ENCODE measurements around the gene REL.
"Not testable (repeated sequence)": the region's sequence is repeated elsewhere in the genome, so short reads cannot be mapped to it uniquely, and the experiment has no call there.

Gene REL

DNA sequence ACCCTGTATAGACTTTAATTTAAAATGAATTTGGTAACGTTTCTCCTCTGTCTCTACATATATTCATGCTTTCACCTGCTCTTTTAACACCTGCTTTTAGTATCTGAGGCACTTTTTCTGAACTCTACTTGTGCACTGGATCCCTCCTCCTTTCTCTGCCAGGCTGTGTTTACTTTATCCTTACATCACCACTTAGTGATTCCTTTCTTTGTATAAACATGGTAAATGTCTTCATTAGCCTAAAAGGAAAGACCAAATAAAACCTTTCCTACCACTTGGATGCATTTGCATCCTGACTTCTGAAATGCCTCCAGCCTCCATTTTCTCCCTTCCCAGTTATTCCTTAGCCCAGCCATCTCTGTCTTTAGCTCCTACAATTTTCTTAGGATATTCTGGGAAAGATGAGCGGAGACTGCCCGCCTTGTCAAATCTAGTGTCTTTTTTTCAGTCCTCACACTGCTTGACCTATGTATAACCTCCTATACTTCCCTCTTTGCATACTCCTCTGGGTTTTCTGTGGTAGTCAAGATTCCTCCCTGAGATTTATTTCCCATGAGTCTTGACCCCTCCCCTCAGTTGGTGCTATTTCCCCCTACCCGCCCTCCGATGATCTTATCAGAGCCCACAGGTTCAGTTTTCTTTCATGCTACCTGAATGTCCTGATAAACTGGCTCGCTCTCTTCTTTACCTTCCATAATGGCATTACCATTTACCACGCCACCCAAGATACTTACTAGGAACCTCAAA lies 44.8 kb downstream of the REL start:
- no CpG with 5 or more reads among the region's 7 CpGs for WGBS (ENCODE audit: extremely low coverage, insufficient coverage, insufficient read length)
- no peaks in the 10 kb centered on the region for H3K79me1 ChIP-seq (ENCODE audit: low read length)
- DNase-seq = peak; percentile 46 to 66
- no peak overlapping the region for H2AK5ac ChIP-seq (ENCODE audit: low read length)
- no peak overlapping the region for H3K23ac ChIP-seq (ENCODE audit: low read length)
- no peaks in the 10 kb centered on the region for H3K4me1 ChIP-seq (ENCODE audit: control insufficient read depth in 1 of 2, insufficient read depth in 2 of 2, low read length in 2 of 2)
- H2BK5ac ChIP-seq (ENCODE audit: low read depth, low read length, poor library complexity) = no peak overlapping the region
- H3K4ac ChIP-seq (ENCODE audit: low read depth, low read length) = no peak overlapping the region
- no peaks in the 10 kb centered on the region for H3K79me2 ChIP-seq (ENCODE audit: control insufficient read depth, insufficient read depth, low read length, poor library complexity)
- no peak overlapping the region for H3K18ac ChIP-seq (ENCODE audit: low read length)
- H3K9me3 ChIP-seq (ENCODE audit: insufficient read depth, low read depth, low read length) = no peaks in the 10 kb centered on the region
- no peak overlapping the region for H4K12ac ChIP-seq (ENCODE audit: low read depth, low read length)
- H2BK120ac ChIP-seq (ENCODE audit: insufficient read depth, low read length, poor library complexity) = no peak overlapping the region
- no peak overlapping the region for H4K91ac ChIP-seq (ENCODE audit: low read depth, low read length)
- H2BK12ac ChIP-seq (ENCODE audit: low read length) = no peak overlapping the region
- no peak overlapping the region for H2AFZ ChIP-seq (ENCODE audit: insufficient read depth, low read length, poor library complexity)
- no peak overlapping the region for H3K14ac ChIP-seq (ENCODE audit: low read length)
- H3K36me3 ChIP-seq (ENCODE audit: control insufficient read depth in 1 of 2, insufficient read depth in 2 of 2, low read length in 2 of 2) = peaks cover 5 to 7% of the 10 kb centered on the region in 2 experiments
- no peaks in the 10 kb centered on the region for H3K27me3 ChIP-seq (ENCODE audit: insufficient read depth, low read length)
- H3K27ac ChIP-seq (ENCODE audit: low read depth, low read length) = no peak overlapping the region
- no peak overlapping the region for H3K4me2 ChIP-seq (ENCODE audit: low read length)
- H4K8ac ChIP-seq (ENCODE audit: low read depth, low read length) = no peak overlapping the region
- no peak overlapping the region for H3K9ac ChIP-seq (ENCODE audit: low read length)
- H3K4me3 ChIP-seq (ENCODE audit: low read depth, low read length) = no peak overlapping the region

DNA sequence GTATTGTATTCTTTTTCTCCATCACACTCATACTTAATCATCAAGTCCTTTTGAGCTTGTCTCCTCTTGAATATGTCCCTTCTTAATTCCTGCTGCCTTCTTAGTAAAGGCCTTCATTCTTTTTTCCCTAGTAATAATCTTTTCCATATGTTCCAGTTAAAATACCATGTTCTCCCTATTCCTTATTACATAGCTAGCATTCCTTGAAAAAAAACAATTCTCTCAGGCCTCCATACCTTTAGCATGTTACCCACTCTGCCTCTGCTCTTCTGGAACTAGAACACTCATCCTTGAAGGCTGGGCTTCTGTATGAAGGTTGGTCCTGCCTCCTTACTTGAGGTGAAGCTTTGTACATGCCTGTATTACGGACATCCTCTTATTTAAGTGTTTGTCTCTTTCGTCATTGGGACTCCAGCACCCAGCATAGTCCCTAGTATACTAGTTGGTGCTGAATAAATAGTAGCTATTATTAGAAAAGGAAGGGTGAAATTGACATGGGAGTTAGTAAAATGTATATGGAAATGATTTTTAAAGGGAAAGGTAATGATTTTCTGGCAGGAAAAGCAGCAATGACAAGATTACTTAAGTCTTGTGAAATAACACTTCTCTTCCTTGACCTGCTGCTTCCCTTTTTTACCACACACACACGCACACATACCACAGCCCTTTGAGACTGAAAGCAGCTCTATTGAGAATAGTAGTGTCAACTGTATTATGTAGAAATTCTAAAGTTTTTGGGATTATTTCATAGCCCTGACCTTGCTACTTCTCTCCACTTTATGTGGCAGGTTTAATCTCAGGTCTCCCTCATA lies 45.6 kb downstream of the REL start:
- H3K79me2 ChIP-seq (ENCODE audit: control insufficient read depth, insufficient read depth, low read length, poor library complexity) = no peaks in the 10 kb centered on the region
- no peak overlapping the region for H2AFZ ChIP-seq (ENCODE audit: insufficient read depth, low read length, poor library complexity)
- no peak overlapping the region for H3K4me3 ChIP-seq (ENCODE audit: low read depth, low read length)
- H2BK120ac ChIP-seq (ENCODE audit: insufficient read depth, low read length, poor library complexity) = no peak overlapping the region
- H4K12ac ChIP-seq (ENCODE audit: low read depth, low read length) = no peak overlapping the region
- H3K4me1 ChIP-seq (ENCODE audit: control insufficient read depth in 1 of 2, insufficient read depth in 2 of 2, low read length in 2 of 2) = no peaks in the 10 kb centered on the region
- H3K4ac ChIP-seq (ENCODE audit: low read depth, low read length) = no peak overlapping the region
- peak in 1 of 2 donors; percentile 32 for DNase-seq
- no peaks in the 10 kb centered on the region for H3K27me3 ChIP-seq (ENCODE audit: insufficient read depth, low read length)
- H3K9me3 ChIP-seq (ENCODE audit: insufficient read depth, low read depth, low read length) = no peaks in the 10 kb centered on the region
- peaks cover 3 to 4% of the 10 kb centered on the region in 2 experiments for H3K36me3 ChIP-seq (ENCODE audit: control insufficient read depth in 1 of 2, insufficient read depth in 2 of 2, low read length in 2 of 2)
- no peak overlapping the region for H4K91ac ChIP-seq (ENCODE audit: low read depth, low read length)
- H3K4me2 ChIP-seq (ENCODE audit: low read length) = no peak overlapping the region
- H3K9ac ChIP-seq (ENCODE audit: low read length) = no peak overlapping the region
- H3K79me1 ChIP-seq (ENCODE audit: low read length) = no peaks in the 10 kb centered on the region
- no peak overlapping the region for H2AK5ac ChIP-seq (ENCODE audit: low read length)
- H3K14ac ChIP-seq (ENCODE audit: low read length) = no peak overlapping the region
- no peak overlapping the region for H3K18ac ChIP-seq (ENCODE audit: low read length)
- H3K23ac ChIP-seq (ENCODE audit: low read length) = no peak overlapping the region
- no peak overlapping the region for H2BK12ac ChIP-seq (ENCODE audit: low read length)
- no peak overlapping the region for H2BK5ac ChIP-seq (ENCODE audit: low read depth, low read length, poor library complexity)
- H4K8ac ChIP-seq (ENCODE audit: low read depth, low read length) = no peak overlapping the region
- no CpG with 5 or more reads among the region's 3 CpGs for WGBS (ENCODE audit: extremely low coverage, insufficient coverage, insufficient read length)
- H3K27ac ChIP-seq (ENCODE audit: low read depth, low read length) = no peak overlapping the region

DNA sequence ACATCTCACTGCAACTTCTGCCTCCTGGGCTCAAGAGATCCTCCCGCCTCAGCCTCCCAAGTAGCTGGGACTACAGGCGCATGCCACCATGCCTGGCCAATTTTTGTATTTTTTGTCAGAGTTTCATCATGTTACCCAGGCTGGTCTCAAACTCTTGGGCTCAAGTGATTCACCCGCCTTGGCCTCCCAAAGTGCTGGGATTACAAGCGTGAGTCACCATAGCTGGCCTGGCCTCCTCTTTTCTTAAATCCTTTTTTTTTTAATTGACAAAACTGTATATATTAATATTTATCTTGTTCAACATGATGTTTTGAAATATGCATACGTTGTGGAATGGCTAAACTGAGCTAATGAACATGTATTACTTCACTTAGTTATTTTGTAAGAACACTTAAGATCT lies 50.7 kb downstream of the REL start:
- not testable (repeated sequence) for H2BK120ac ChIP-seq (ENCODE audit: insufficient read depth, low read length, poor library complexity); H3K9me3 ChIP-seq (ENCODE audit: insufficient read depth, low read depth, low read length); H3K9ac ChIP-seq (ENCODE audit: low read length); H3K79me1 ChIP-seq (ENCODE audit: low read length); H3K27me3 ChIP-seq (ENCODE audit: insufficient read depth, low read length); H3K4me1 ChIP-seq (ENCODE audit: control insufficient read depth in 1 of 2, insufficient read depth in 2 of 2, low read length in 2 of 2); H3K18ac ChIP-seq (ENCODE audit: low read length); H3K4me2 ChIP-seq (ENCODE audit: low read length); H2AK5ac ChIP-seq (ENCODE audit: low read length); H3K4ac ChIP-seq (ENCODE audit: low read depth, low read length); H2BK12ac ChIP-seq (ENCODE audit: low read length); H4K8ac ChIP-seq (ENCODE audit: low read depth, low read length); H2AFZ ChIP-seq (ENCODE audit: insufficient read depth, low read length, poor library complexity); H3K4me3 ChIP-seq (ENCODE audit: low read depth, low read length); H3K79me2 ChIP-seq (ENCODE audit: control insufficient read depth, insufficient read depth, low read length, poor library complexity); H3K27ac ChIP-seq (ENCODE audit: low read depth, low read length); H2BK5ac ChIP-seq (ENCODE audit: low read depth, low read length, poor library complexity); DNase-seq; H3K23ac ChIP-seq (ENCODE audit: low read length); H3K14ac ChIP-seq (ENCODE audit: low read length); H4K12ac ChIP-seq (ENCODE audit: low read depth, low read length); H4K91ac ChIP-seq (ENCODE audit: low read depth, low read length); H3K36me3 ChIP-seq (ENCODE audit: control insufficient read depth in 1 of 2, insufficient read depth in 2 of 2, low read length in 2 of 2)
- no CpG with 5 or more reads among the region's 5 CpGs for WGBS (ENCODE audit: extremely low coverage, insufficient coverage, insufficient read length)

DNA sequence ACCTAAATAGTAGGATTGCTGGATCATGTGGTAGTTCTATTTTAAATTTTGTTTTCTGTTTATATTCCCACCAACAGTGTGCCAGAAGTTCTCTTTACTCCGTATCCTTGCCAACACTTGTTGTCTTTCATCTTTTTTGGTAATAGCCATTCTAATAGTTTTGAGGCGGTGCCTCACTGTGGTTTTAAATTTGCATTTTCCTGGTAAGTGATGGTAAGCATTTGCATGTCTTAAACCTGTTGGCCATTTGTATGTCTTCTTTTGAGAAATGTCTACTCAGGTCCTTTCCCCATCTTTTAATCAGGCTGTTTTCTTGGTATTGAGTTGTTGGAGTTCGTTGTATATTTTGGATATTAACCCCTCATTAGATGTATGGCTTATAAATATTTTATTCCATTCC lies 51.6 kb downstream of the REL start:
- H2AFZ ChIP-seq (ENCODE audit: insufficient read depth, low read length, poor library complexity) = no peak overlapping the region
- H3K27ac ChIP-seq (ENCODE audit: low read depth, low read length) = no peak overlapping the region
- H3K23ac ChIP-seq (ENCODE audit: low read length) = no peak overlapping the region
- no peak overlapping the region for H2BK5ac ChIP-seq (ENCODE audit: low read depth, low read length, poor library complexity)
- DNase-seq = no peak
- H3K27me3 ChIP-seq (ENCODE audit: insufficient read depth, low read length) = no peaks in the 10 kb centered on the region
- peaks cover 3% of the 10 kb centered on the region for H3K9me3 ChIP-seq (ENCODE audit: insufficient read depth, low read depth, low read length)
- H3K4me3 ChIP-seq (ENCODE audit: low read depth, low read length) = no peak overlapping the region
- no peak overlapping the region for H3K18ac ChIP-seq (ENCODE audit: low read length)
- H2BK120ac ChIP-seq (ENCODE audit: insufficient read depth, low read length, poor library complexity) = no peak overlapping the region
- no peak overlapping the region for H2AK5ac ChIP-seq (ENCODE audit: low read length)
- H3K9ac ChIP-seq (ENCODE audit: low read length) = no peak overlapping the region
- no peak overlapping the region for H3K4me2 ChIP-seq (ENCODE audit: low read length)
- H2BK12ac ChIP-seq (ENCODE audit: low read length) = no peak overlapping the region
- H3K79me1 ChIP-seq (ENCODE audit: low read length) = no peaks in the 10 kb centered on the region
- H3K4me1 ChIP-seq (ENCODE audit: control insufficient read depth in 1 of 2, insufficient read depth in 2 of 2, low read length in 2 of 2) = no peaks in the 10 kb centered on the region
- no peak overlapping the region for H3K14ac ChIP-seq (ENCODE audit: low read length)
- H3K79me2 ChIP-seq (ENCODE audit: control insufficient read depth, insufficient read depth, low read length, poor library complexity) = no peaks in the 10 kb centered on the region
- H4K12ac ChIP-seq (ENCODE audit: low read depth, low read length) = no peak overlapping the region
- H3K4ac ChIP-seq (ENCODE audit: low read depth, low read length) = no peak overlapping the region
- no peaks in the 10 kb centered on the region for H3K36me3 ChIP-seq (ENCODE audit: control insufficient read depth in 1 of 2, insufficient read depth in 2 of 2, low read length in 2 of 2)
- no peak overlapping the region for H4K8ac ChIP-seq (ENCODE audit: low read depth, low read length)
- WGBS (ENCODE audit: extremely low coverage, insufficient coverage, insufficient read length) = no CpG with 5 or more reads among the region's 3 CpGs
- H4K91ac ChIP-seq (ENCODE audit: low read depth, low read length) = no peak overlapping the region

Measured in trophoblast cell (in vitro differentiated cells and primary cell).